Renal pelvis (tissue), 3 donors: ENCODE measurements around the gene PSMG3. TPM values are rescaled to one million over a fixed set of nuclear protein-coding genes. Genes with fewer than 3 reads are reported as not detected.

Experiments used
- polyA plus RNA-seq, 3 donors: library from polyadenylated mRNA; unstranded; fragments of 120-200 nt; gene quantifications; one replicate each; pipeline ENCODE4 v1.2.1, GENCODE V29; 2013; ENCODE audit not compliant: insufficient read length in 3 of 3

PSMG3 gene
- polyA plus RNA-seq, 3 donors, result 32.8 to 40.3 (median 34.1) TPM

Other genes starting within 250 kb of the PSMG3 start
- gene MICALL2, start 110.6 kb downstream of the PSMG3 start, polyA plus RNA-seq, result 10 to 100 TPM in 2 of 3 donors, 1 to 10 TPM in 1; 9.6 to 13.7 (median 10.6) TPM
- 10 to 100 TPM; 81.0 to 97.4 (median 95.7) TPM for gene INTS1, start 65.6 kb downstream of the PSMG3 start, polyA plus RNA-seq
- gene MAFK, start 39.3 kb downstream of the PSMG3 start, polyA plus RNA-seq, result 10 to 100 TPM in 2 of 3 donors, 1 to 10 TPM in 1; 9.9 to 13.5 (median 12.9) TPM
- gene TMEM184A, start 13.8 kb downstream of the PSMG3 start, polyA plus RNA-seq, result 1 to 10 TPM; 6.0 to 9.7 (median 8.6) TPM
- gene ELFN1, start 100.2 kb upstream of the PSMG3 start, polyA plus RNA-seq, result 10 to 100 TPM; 14.3 to 18.3 (median 18.1) TPM